HG03378 (cell line): Measurements from ENCODE around the gene STYK1.

Experiments
- ATAC-seq: cut with Tn5 transposase; IDR thresholded peaks from one replicate; pipeline ENCODE4 v1.9.1; 2021; ENCODE audit warnings: mild to moderate bottlenecking, moderate library complexity; ENCODE audit not compliant: unreplicated experiment

Gene STYK1

DNA sequence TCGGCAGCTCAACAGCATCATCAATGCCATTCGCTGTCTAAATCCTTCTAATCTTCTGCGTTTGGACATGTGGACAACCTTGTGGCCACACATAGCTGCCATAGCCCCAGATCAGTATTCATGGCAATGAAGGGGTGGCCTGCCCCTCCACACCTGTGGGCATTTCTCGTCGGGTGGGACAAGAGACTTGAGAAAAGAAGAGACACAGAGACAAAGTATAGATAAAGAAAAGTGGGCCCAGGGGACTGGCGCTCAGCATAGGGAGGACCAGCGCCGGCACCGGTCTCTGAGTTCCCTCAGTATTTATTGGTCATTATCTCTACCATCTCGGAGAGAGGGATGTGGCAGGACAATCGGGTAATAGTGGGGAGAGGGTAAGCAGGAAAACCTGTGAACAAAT lies 102.7 kb downstream of the STYK1 start:
- ATAC-seq, result no peak
